Heart right ventricle (tissue), 16 donors: Measurements from ENCODE around the gene EEFSEC. TPM values are rescaled to one million over a fixed set of nuclear protein-coding genes. Genes with fewer than 3 reads are reported as not detected.

Experiments
- ATAC-seq, 8 donors: fragments of 200-7000 bp; cut with Tn5 transposase; one replicate each; pipeline ENCODE4 v1.9.1; 2020; ENCODE audit warnings: mild to moderate bottlenecking in 8 of 8, moderate library complexity in 8 of 8, moderate number of reproducible peaks in 1 of 8
- DNase-seq, 2 donors: peaks; one replicate each; pipeline ENCODE4 v3.0.0-alpha.2; 2020
- H3K27ac ChIP-seq, 10 donors: fragments of 200-600 bp; sonication (generic) in 2 of 10; one replicate each; pipeline versions ENCODE4 v1.5.0 to v1.8.0; 2020 to 2022; ENCODE audit warnings: mild to moderate bottlenecking in 3 of 10
- H3K27me3 ChIP-seq, 7 donors: fragments of 200-600 bp; one replicate each; pipeline ENCODE4 v1.8.0; 2021 to 2022; ENCODE audit warnings: mild to moderate bottlenecking in 2 of 7
- H3K36me3 ChIP-seq, 9 donors: fragments of 200-600 bp; sonication (generic) in 1 of 9; one replicate each; pipeline versions ENCODE4 v1.5.0 to v1.8.0; 2020 to 2022; ENCODE audit warnings: mild to moderate bottlenecking in 2 of 9
- H3K4me1 ChIP-seq, 9 donors: fragments of 200-600 bp; sonication (generic) in 1 of 9; one replicate each; pipeline versions ENCODE4 v1.5.0 to v1.8.0; 2020 to 2022; ENCODE audit warnings: mild to moderate bottlenecking in 4 of 9
- H3K4me3 ChIP-seq, 10 donors: fragments of 200-600 bp; sonication (generic) in 2 of 10; one replicate each; pipeline versions ENCODE4 v1.5.0 to v1.8.0; 2020 to 2022; ENCODE audit warnings: mild to moderate bottlenecking in 7 of 10, moderate library complexity in 2 of 10
- H3K9me3 ChIP-seq, 11 donors: fragments of 200-600 bp in 10 of 11; sonication (generic) in 2 of 11; one replicate each; pipeline versions ENCODE4 v1.5.0 to v1.8.0; 2013 to 2022; ENCODE audit warnings: mild to moderate bottlenecking in 2 of 11, control low read depth in 1 of 11, moderate library complexity in 1 of 11
- CTCF ChIP-seq, 9 donors: fragments of 200-600 bp; sonication (generic) in 2 of 9; IDR thresholded peaks; one replicate each; pipeline versions ENCODE4 v1.5.0 to v1.8.0; 2021 to 2022; ENCODE audit warnings: antibody characterized with exemption in 9 of 9, mild to moderate bottlenecking in 5 of 9, moderate library complexity in 1 of 9
- WGBS, 2 donors: extraction: QIAGEN DNeasy Blood & Tissue Kit; methylation state at CpG; one replicate each; pipeline ENCODE4 v1.1.7; 2013; ENCODE audit warnings: inconsistent platforms in 1 of 2; 5-methylcytosine and 5-hydroxymethylcytosine counted together
- intact Hi-C, 10 donors: fragments of 100-400 bp; cut with DNase I; formaldehyde crosslinking; loops; one replicate each; pipeline versions ENCODE4 v1.11.1 to v1.14.2; 2022
- polyA plus RNA-seq, 2 donors: library from polyadenylated mRNA; stranded (reverse); fragments of 200-250 nt; gene quantifications; one replicate each; pipeline ENCODE4 v1.2.3, GENCODE V29; 2013
- total RNA-seq, 10 donors: library from RNA; stranded (reverse); fragmentation: NEBNext Ultra II Directional in 3 of 10; extraction: Animal tissue kit (Norgen Biotek cat#: 25700) in 3 of 10; gene quantifications; one replicate each; pipeline versions ENCODE4 v1.2.1 to v1.2.4, GENCODE V29; 2021 to 2023
- donor health status: Arrhythmogenic right ventricular cardiomyopathy.
- donor health status: ischemic (EF 13 %, LVEDD 7.1; RV severe dilation, severe dysfunction).
- donor health status: healthy with polysubstance abuse.
- donor health status: DM: no; HTN: yes; CAD: no.
- donor health status: DM: no; HTN: no; CAD: no.
- donor health status: ischemic (EF 25% LVEDD 6.9; RV normal size, moderate dysfunction).
- donor health status: ischemic (EF 25% LVEDD 5.7; RV mildly dilated, moderate dysfunction).
- donor health status: healthy.
- donor health status: DM: yes; HTN: yes; CAD: no.
- donor health status: Ischemic cardiomyopathy.
- donor health status: ischemic (EF 35%, LVEDD 5.7; RV mildly dilated, moderate dysfunction).
- donor health status: nonischemic (EF 11% LVEDD 7.7; RV severe dilation, severe dysfunction).
- donor health status: DM: yes; HTN: yes; CAD: no.
- donor health status: PGD.
- donor health status: ischemic (EF 29% LVEDD 5.4; RV normal size, mild dysfunction).
- donor health status: nonischemic (EF 23%, LVEDD 6.1; RV moderate dilation, normal function).

Gene EEFSEC
- total and polyA plus RNA-seq, 12 donors = 16.5 to 29.5 (median 25.0) TPM

GRCh38 chr3:128289534-128289933 is 136.3 kb downstream of the EEFSEC start:
- Histone ChIP-seq H3K4me1 (peaks cover 0 to 14% (median 10%) of the 10 kb centered on the region in 9 donors), H3K36me3 (peaks cover 0 to 13% (median 0%) of the 10 kb centered on the region in 9 donors), H3K27ac (no peak overlapping the region), H3K27me3 (no peaks in the 10 kb centered on the region), H3K4me3 (no peak overlapping the region), H3K9me3 (peaks cover 0 to 17% (median 4%) of the 10 kb centered on the region in 11 donors)
- DNase-seq (no peak), ATAC-seq (no peak)
- TF ChIP-seq CTCF (IDR thresholded peaks at IDR 0.05) = no peak
- intact Hi-C loops = no loop called here
- WGBS, 2 donors = 98 to 100% methylated on average over 1 of the region's 1 CpG

GRCh38 chr3:128290484-128290883 is 137.2 kb downstream of the EEFSEC start:
- WGBS, 2 donors = 95 to 96% methylated on average over 3 of the region's 3 CpGs
- Histone ChIP-seq H3K27me3 (no peaks in the 10 kb centered on the region), H3K27ac (no peak overlapping the region)

GRCh38 chr3:128293930-128294329 is 140.6 kb downstream of the EEFSEC start:
- Histone ChIP-seq H3K36me3 (peaks cover 0 to 7% (median 0%) of the 10 kb centered on the region in 9 donors), H3K4me1 (peaks cover 3 to 52% (median 30%) of the 10 kb centered on the region in 9 donors), H3K27me3 (no peaks in the 10 kb centered on the region), H3K27ac (peak overlapping the region in 9 of 10 donors; percentile 64 to 81 (median 76)), H3K9me3 (peaks cover 0 to 17% (median 4%) of the 10 kb centered on the region in 11 donors), H3K4me3 (no peak overlapping the region)
- no peak for DNase-seq
- ATAC-seq = peak in 4 of 8 donors; percentile 23 to 68 (median 42)
- intact Hi-C loops = no loop called here
- no peak for TF ChIP-seq CTCF (IDR thresholded peaks at IDR 0.05)
- WGBS, 2 donors = 31 to 54% methylated on average over 1 of the region's 1 CpG

More at GRCh38 chr3:128290484-128290883, 137.2 kb downstream of the EEFSEC start:
- Histone ChIP-seq H3K4me1 (peaks cover 0 to 21% (median 14%) of the 10 kb centered on the region in 9 donors), H3K9me3 (peaks cover 0 to 17% (median 4%) of the 10 kb centered on the region in 11 donors), H3K4me3 (no peak overlapping the region), H3K36me3 (peaks cover 0 to 13% (median 0%) of the 10 kb centered on the region in 9 donors)
- intact Hi-C loops = no loop called here
- no peak for TF ChIP-seq CTCF (IDR thresholded peaks at IDR 0.05)
- ATAC-seq = no peak
- DNase-seq = no peak

GRCh38 chr3:128294999-128295468 is 141.8 kb downstream of the EEFSEC start:
- Histone ChIP-seq H3K27ac (peak overlapping the region in 4 of 10 donors; percentile 64 to 81 (median 78)), H3K4me3 (no peak overlapping the region), H3K36me3 (peaks cover 0 to 7% (median 0%) of the 10 kb centered on the region in 9 donors), H3K9me3 (peaks cover 0 to 14% (median 4%) of the 10 kb centered on the region in 11 donors), H3K4me1 (peaks cover 3 to 57% (median 30%) of the 10 kb centered on the region in 9 donors), H3K27me3 (no peaks in the 10 kb centered on the region)
- no peak for TF ChIP-seq CTCF (IDR thresholded peaks at IDR 0.05)
- intact Hi-C loops = no loop called here
- DNase-seq (no peak), ATAC-seq (no peak)
- WGBS, 2 donors = 79 to 80% methylated on average over 4 of the region's 4 CpGs
